Stimulated activated CD8-positive, alpha-beta memory T cell treated with anti-CD3 and anti-CD28 coated beads, Interleukin-7, amount 100 ng/mL, for 4 hours (primary cell): ENCODE results near the gene MADCAM1.
"Not testable (repeated sequence)": the region's sequence is repeated elsewhere in the genome, so short reads cannot be mapped to it uniquely, and the experiment has no call there.

Experiments
- DNase-seq, 2 donors: peaks; one replicate each; pipeline ENCODE4 v3.0.0-alpha.2; 2020; ENCODE audit warnings: low read depth in 2 of 2

MADCAM1 gene

GRCh38 chr19:465056-465816 is 31.1 kb upstream of the MADCAM1 start:
- DNase-seq = no peak

GRCh38 chr19:467554-467953 is 28.7 kb upstream of the MADCAM1 start:
- DNase-seq = no peak

DNA sequence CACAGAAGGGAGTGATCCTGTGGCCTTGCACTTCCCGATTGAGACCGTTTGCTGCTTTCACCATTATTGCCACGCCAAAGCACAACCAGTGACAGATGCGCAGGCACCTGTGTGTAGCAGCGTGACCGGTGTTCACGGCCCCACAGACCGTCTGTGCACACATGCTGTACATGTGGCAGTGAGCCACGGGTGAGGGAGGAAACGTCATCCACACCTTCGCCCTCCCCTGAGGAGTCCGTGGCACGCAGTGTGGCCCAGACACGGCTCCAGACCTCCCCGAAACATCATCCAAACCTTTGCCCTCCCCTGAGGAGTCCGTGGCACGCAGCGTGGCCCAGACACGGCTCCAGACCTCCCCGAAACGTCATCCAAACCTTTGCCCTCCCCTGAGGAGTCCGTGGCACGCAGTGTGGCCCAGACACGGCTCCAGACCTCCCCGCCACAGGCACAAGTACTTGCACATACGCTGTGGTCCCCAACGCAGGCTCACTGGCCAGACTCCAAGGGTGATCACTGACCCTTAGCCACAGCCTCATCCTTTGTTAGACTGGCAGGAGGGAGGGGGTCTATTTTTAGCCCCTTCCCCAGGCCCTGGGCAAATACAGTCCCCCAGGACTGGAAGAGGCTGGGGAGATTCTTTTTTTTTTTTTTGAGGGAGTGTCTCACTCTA is 27.6 kb upstream of the MADCAM1 start:
- DNase-seq = no peak

DNA sequence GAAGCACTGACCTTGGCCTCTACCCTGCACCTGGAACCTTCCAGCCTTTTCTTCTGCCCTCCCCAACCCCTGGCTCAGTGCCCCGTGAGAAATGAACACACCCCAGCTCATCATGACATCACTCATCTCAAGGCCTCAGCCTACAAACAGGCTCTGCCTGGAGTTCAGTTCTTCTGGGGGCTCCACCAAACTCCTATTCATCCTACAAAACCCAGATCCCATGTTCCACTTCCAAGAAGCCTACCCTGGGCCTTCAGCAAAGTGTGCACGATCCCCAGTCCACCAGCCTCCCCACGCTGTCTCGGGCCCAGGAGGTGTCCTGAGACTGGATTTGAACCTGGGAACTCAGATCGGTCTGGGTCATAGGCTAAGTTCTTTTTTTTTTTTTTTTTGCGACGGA is 26.5 kb upstream of the MADCAM1 start:
- DNase-seq = no peak

DNA sequence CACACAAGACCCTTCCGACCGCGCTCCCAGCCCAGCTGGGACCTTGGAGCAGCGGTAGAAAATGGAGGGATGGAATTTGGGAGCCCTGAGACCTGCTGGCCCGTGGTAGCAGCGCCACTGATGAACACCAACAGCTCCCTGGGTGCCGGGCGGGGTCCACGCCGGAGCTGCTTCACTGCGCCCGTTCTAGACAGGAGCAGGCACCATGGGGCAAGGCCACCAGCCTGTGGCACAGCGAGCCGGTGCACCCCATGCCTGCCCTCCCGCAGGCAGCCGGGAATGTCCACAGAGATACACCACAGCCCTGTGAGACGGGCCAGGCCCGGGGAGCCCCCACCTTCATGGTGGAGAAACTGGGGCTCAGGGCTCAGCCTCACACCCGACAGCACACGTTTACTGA is 25.6 kb upstream of the MADCAM1 start:
- no peak for DNase-seq

GRCh38 chr19:472005-472858 is 24.1 kb upstream of the MADCAM1 start:
- DNase-seq = no peak

DNA sequence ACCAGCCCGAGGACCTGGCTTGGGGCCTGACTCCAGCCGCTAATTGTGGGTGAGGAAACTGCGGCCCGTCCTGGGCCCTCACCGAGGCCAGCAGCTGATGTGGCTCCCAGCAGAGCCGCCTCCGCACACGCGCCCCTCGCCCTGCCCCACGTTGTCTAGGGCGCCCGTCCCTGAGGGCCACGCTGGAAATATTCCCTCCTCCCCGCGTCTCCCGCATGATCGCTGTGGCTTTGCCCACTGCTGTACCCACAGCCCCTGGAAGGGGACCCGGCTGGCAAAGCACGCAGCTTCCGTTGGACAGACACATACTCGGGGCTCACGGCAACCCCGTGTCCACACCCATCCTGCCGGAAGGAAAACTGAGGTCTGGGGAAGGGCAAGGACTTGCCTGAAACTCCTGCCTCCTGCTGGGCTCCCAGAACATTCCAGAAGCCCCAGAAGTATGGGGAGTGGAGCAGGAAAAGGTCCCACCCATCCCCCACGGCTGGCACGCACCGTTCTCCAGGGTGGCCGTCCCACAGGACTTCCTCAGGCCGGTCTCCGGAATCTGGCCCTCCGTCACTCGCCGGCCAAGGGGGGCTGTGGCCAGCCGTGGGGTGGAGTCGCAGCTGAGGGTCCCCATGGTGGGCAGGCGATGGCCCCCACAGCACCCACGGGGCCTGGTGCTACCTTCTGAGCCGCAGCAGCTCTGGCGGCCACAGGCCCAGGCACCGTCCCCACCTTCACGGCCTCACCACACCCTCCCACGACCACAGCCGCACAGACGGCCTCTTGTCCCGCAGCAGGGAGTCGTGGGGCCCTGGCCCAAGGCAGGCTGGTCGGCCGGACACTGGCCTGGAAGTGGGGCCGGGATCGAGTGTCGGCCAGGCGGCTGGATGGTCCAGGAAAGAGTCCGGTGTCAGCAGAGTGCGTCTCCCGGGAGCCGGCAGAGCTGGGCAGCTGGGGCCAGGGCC is 21.9 kb upstream of the MADCAM1 start:
- no peak for DNase-seq

DNA sequence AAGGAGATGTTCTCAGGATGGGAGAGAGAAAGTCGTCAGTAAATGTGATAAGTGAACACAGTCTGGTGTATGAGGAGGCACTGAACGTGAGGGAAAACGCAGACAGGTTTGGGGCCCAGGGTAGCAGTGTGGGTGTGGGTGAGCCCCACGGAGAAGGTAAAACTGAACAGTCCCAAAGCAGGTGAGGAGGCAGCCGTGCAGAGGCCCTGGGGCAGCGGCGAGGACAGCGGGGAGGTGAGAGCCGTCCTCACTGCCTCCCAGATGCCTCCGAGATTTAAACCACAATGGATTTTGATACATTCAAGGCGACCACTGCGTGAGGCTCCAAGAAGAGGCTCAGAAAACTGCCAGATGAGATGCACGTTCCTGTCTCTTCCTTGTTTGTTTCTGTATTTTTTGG is 20.9 kb upstream of the MADCAM1 start:
- DNase-seq = no peak

GRCh38 chr19:478236-478903 is 17.9 kb upstream of the MADCAM1 start:
- no peak for DNase-seq

GRCh38 chr19:478976-479375 is 17.3 kb upstream of the MADCAM1 start:
- DNase-seq = no peak

- DNase-seq = no peak
Measured at GRCh38 chr19:480016-480855, 16.1 kb upstream of the MADCAM1 start.

- not testable (repeated sequence) for DNase-seq
Measured at GRCh38 chr19:481100-481499, 15.2 kb upstream of the MADCAM1 start.

DNA sequence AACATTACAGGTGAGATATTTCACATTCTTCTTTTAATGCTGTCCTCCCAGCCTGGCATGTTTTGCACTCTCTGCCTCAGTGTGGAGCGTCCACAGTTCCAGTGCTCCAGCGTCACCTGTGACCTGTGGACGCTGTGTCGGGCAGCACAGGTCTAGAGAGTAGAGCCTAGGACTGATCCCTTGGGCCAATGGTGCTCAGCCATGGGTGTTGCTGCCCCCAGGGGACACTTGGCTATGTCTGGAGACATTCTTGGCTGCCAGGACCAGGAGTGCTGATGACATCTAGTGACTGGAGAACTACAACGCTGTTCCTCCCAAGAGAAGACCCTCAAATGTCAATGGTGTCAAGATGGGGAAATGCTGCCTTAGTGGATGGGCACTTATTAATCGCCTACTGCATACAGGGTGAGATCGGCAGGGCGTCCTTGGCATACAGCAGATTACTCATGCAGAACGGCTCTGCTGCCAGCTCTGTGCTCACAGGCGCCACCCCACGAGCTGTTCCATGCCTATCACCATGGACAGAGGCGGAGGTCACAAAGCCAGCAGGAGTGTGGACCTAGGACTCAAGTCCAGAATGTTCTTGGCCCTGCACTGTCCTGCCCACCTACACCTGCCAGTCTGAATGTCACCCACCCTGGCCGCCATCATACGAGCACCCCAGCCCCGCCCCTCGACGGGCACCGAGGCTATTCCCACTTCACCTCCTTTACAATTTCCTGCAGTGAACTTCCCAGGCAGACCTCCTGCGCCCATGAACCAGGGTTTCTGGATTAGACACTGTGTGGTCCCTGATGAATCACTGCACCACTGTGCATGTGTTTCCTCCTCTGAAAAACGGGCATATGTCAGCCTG is 13.9 kb upstream of the MADCAM1 start:
- DNase-seq = no peak

DNA sequence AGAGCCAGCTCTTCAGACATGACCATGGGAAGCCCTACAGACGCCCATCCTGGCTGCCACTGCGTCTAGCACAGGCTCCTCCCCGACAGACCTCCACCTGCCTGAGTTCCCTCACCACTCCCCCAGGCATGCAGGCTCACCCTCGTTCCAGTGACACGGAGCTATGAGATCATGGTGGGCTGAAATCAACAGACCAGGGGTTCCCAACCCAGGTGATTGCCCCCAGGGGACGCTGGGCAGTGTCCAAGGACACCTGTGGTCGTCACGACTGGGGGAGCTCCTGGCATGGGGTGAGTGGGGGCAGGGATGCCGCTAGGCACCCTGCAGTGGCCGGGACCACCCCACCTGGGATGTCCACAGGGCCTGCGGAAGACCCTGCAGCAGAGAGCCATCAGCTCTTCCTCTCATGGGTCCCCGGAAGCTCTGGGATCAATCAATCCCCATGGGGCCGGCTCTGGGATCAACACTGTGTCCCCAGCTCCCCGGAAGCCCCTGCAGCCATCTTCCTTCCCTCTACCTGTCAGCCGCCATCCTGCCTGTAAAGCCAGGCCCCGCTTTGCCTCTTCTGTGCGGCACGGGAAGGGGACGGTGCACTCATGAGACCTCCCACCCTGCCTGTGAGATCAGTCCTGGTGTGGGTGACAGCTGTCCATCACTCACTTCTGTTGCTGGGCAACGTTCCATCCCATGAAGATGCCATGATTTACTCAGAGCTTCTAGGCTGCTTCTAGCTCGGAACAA is 12.8 kb upstream of the MADCAM1 start:
- DNase-seq = no peak

DNA sequence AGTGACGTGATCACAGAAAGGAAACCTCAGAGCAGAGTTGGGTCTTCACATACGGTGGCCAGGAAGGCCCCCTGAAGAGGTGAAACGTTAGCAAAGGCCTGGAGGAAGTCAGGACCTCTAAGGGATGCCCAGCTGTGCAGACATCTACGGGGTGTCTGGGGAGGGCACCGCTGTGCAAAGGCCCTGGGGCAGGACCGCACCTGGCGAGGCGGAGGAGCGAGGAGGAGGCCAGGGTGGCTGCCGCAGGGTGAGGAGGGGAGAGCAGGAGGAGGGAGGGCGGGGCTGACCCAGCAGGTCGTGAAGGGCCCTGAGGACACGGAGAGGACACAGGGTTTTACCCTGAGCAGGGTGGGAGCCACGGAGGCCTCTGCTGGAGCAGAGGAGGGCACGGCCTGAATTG is 11.8 kb upstream of the MADCAM1 start:
- no peak for DNase-seq

DNA sequence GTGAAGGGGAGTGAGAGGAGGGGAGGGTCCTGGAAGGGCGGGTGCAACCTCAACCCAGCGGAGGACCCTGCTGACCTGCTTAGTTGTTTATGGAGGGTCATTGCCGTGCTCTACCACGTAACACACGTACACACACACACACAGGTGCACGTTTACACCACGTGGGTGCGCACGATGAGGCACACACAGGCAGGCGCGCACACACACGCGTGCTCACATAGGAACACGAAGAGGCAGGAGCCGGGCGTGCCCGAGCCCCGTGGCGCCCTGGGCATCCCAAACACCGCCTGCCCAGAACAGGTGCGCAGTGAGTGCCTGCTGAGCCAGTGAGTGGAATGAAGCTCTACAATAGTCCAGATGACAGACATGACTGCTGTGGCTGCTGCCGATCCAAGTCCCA is 11.2 kb upstream of the MADCAM1 start:
- DNase-seq = no peak

DNA sequence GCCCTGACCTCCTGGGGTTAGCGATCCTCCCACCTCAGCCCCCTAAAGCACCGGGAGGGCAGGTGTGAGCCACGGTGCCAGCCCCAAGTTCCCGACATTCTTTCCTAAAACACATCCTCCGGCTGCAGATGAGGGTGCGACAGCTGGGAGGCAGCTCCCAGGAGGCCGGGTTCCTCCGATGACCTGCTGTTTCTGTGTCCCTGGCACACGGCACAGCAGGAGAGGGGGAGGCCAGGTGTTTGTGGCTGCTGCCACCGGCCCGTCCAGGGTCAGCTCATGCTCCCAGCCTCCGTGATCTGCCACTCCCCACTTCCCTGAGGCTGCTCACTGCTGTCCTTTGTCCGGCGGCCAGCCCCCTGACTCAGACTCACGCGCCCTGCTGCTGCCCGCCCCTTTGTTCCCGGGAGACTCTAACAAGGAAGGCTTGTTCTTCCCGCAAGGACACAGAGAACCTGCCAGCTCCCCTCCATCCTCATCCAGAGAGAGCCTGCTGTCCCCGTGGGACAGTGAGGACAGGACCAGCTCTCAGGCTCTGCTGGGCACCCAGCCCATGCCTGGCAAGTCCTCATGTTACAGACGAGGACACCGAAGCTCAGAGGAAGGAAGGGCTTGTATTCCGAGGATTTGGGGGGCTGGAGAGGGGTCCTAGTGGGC is 10.6 kb upstream of the MADCAM1 start:
- no peak for DNase-seq
